Skin epidermis (tissue), 12 donors: ENCODE data around the gene PDCL2.
"Not testable (repeated sequence)": the region's sequence is repeated elsewhere in the genome, so short reads cannot be mapped to it uniquely, and the experiment has no call there.

Experiments used
- H3K27ac ChIP-seq, 21 experiments: fragments of 200-600 bp; sonication (generic) in 11 of 21; one replicate each; pipeline ENCODE4 v1.5.0; 2020; ENCODE audit warnings: mild to moderate bottlenecking in 3 of 21, inconsistent platforms in 2 of 21, moderate library complexity in 2 of 21
- H3K4me3 ChIP-seq, 7 experiments: fragments of 200-600 bp; sonication (generic) in 2 of 7; one replicate each; pipeline ENCODE4 v1.5.0; 2020; ENCODE audit warnings: inconsistent platforms in 2 of 7, mild to moderate bottlenecking in 2 of 7, moderate library complexity in 1 of 7

The PDCL2 gene

DNA sequence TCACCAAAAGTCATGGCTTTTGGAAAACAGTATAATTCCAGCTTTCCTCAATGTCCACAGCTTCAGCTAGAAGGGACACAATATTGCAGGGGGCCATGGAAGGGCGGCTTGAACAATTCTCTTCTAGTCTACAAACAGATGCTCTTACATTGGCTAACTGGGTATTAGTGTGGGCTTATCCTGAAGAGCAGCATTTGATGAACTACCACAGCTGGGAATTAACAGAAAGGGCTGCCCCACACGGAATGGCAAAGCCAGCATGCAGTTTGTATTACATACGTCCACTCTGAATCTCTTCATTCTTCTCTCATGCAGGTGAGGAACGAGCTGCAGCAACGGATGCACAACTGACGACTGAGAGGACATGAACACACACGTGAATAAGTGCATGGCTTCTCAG is 13.0 kb upstream of the PDCL2 start:
- Histone ChIP-seq H3K27ac (no peak overlapping the region), H3K4me3 (no peak overlapping the region)

DNA sequence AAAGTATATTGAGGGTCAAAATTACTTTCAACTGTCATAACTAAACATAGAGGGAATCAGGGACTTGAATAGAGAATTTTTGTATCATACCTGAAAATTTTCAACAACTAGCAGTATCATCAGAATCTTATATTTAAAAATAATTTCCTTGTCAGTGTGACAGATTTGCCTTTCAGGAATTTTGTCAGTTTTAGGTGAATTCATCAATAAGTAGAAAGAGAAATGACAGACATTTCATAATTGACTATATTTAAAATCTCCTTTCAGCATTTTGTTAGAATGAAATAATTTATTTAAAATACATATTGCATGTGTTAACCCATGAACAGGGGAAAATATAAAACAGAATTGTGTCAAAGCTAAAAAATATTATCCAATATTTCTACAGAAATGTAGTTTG is 8.6 kb upstream of the PDCL2 start:
- H3K4me3 ChIP-seq = no peak overlapping the region
- H3K27ac ChIP-seq = no peak overlapping the region

DNA sequence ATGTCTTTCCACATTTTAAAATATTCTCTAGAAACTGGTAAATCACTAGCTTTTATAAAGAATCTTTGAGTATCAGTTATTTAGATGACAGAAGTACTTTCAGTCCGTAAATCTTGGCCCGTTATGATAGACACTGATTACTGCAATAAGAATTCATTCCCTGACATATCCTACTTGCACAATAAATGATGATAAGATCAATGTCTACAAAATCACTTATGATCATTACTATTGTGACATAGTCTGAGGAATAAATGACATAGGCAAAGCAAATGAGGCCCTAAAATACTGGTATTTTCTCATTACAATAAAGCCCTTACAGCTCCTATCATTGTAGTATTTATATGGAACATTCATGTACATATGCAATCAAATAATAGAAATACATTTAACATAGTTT is 6.6 kb upstream of the PDCL2 start:
- H3K27ac ChIP-seq = no peak overlapping the region

DNA sequence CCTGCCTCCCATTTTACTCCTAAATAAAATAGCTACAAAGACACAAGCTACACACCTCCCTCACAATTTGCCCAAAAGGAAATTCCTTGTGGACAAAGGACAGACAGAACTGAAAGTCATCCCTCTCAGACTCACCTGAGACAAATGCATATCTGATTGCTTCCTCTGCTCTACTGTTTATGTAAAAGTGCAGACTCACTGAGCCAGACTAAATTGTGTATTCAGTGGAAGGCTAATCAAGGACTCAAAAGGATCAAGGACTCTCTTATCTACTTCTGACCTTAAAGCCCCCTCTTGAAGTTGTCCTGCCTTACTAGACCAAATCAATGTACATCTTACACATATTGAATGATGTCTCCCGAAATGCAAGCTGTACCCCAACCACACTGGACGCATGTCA is 3.9 kb downstream of the PDCL2 start:
- Histone ChIP-seq H3K4me3 (no peak overlapping the region), H3K27ac (no peak overlapping the region)

More for the DNA sequence above, 6.6 kb upstream of the PDCL2 start:
- H3K4me3 ChIP-seq = no peak overlapping the region

DNA sequence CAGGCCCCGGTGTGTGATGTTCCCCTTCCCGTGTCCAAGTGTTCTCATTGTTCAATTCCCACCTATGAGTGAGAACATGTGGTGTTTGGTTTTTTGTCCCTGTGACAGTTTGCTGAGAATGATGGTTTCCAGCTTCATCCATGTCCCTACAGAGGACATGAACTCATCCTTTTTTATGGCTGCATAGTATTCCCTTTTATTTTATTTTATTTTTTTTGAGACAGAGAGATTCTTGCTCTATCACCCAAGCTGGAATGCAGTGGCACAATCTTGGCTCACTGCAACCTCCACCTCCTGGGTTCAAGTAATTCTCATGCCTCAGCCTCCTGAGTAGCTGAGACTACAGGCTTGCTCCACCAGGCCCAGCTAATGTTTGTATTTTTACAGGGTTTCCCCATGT is 9.3 kb downstream of the PDCL2 start:
- not testable (repeated sequence) for H3K27ac ChIP-seq, H3K4me3 ChIP-seq

DNA sequence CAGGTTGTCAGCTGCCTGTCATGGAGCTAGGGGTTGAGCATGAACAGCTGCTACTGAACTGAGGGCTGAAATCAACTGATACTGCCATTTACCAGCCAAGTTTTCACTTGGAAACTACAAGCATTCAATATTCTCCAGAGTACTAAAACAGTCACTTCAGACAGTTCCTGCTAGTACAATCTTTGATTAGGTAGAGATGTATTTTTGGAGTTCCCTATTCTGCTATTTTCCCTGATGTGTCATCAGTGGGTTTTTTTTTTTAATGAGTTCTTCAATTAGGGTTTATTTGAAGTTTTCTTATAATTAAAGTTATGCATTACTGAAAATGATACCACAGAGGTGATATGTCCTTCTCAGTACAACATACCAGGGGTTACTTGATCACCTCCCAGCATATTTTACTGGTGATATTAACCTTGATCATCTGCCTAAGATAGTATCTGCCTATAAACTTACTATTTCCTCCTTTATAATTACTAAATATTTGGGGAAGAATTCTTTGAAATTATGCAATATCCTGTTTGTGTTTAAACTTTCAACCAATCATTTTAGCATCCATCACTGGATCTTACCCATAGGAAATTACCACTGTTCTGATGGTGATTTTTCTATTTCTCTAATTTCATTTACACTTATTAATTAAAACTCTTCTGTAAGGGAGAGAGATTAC is 13.6 kb downstream of the PDCL2 start:
- H3K27ac ChIP-seq = no peak overlapping the region
- H3K4me3 ChIP-seq = no peak overlapping the region

DNA sequence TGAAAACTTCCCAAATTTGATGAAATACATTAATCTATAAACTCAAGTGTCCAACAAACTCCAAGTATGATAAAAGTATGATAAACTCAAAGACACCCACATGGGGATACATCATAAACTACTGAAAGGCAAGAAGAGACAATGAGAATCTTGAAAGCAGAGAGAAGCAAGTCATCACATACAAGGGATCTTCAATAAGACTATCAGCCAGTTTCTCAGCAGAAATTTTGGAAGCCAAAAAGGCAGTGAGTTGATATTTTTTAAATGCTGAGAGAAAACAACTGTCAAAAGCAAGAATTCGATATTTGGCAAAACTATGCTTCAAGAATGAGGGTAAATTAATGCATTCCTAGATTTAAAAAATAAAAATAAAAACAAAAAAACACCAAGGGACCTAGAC is 16.5 kb downstream of the PDCL2 start:
- H3K27ac ChIP-seq = no peak overlapping the region
- H3K4me3 ChIP-seq = no peak overlapping the region

DNA sequence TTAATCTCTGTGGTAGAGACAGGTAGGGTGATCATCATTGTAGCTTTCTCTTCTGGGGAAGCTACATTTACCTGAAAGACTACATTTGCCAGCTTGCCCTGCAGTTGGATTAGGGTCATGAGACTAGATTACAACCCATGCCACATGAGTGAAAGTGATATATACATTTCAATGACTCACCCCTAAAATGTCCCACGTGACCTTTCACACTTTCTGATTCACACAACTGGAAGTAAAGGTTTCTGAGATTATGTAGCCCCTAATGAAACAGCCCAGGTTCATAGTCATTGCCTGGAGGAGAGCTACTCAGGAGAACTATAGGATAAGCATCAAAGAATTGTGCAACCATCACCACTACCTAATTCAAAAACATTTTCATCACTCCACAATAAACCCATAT is 17.8 kb downstream of the PDCL2 start:
- H3K4me3 ChIP-seq = no peak overlapping the region

DNA sequence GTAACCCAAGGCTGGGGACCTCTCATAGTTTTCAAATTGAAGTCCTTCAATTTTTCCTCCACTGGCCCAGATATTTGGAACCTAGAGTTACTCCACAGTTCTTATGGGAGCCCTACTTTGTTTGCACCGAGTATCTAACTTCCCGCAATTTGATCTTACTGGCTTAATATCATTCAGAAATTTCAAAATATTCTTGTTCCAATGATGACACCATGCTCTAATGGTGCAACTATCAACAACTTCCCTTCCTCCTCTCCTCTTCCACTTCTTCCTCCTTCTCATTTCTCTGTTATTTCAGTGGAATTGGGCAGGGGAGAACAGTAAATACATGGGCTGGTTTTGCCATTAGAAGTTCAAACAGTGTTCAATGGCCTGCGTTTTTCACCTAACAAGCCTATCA is 20.2 kb downstream of the PDCL2 start:
- no peak overlapping the region for H3K4me3 ChIP-seq
- no peak overlapping the region for H3K27ac ChIP-seq

More for the DNA sequence above, 17.8 kb downstream of the PDCL2 start:
- no peak overlapping the region for H3K27ac ChIP-seq

DNA sequence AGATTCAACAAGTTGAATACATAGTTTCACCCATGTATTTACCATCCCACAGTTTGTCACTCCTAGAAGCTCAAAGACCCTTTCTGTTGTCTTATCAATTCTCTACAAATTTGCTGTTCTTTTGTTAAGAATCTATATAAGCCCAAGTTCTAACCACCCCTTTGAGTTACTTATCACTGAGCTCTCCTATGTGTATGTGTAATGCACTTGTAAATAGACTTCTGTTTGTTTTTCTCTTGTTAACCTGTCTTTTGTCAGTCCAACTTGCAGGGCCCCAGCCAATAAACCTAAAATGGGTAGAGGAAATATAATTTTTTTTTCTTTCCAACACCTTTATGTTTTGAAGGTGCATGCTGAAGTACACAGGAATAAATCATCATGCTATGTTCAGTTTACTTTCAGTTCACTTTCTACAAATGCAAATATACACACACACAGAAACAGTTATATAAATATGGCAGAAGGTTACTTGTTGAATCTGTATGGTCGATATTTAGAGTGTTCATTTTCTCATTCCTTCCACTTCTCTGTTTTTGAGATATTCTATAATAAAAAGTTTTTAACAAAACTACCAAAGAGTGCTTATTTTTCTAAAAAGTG is 23.0 kb downstream of the PDCL2 start:
- Histone ChIP-seq H3K4me3 (no peak overlapping the region), H3K27ac (no peak overlapping the region)

DNA sequence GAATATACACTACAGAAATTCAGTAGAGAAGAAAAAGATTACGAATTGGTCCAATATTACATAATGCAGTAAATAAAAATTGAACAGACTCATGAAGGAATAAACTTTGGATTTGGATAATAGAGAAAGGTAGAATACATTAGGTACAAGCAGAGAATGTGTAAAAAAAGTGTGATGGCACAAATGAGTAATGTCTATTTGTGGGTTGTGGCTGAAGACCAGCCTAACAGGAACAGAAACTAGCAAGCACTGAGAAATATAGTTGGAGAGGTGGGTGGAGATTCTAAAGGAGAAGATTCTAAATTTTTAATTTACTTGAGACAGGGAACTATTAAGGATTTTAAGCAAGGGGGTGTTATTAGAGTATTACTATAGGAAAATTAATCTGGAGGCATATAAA is 30.2 kb downstream of the PDCL2 start:
- H3K27ac ChIP-seq = no peak overlapping the region
- no peak overlapping the region for H3K4me3 ChIP-seq

DNA sequence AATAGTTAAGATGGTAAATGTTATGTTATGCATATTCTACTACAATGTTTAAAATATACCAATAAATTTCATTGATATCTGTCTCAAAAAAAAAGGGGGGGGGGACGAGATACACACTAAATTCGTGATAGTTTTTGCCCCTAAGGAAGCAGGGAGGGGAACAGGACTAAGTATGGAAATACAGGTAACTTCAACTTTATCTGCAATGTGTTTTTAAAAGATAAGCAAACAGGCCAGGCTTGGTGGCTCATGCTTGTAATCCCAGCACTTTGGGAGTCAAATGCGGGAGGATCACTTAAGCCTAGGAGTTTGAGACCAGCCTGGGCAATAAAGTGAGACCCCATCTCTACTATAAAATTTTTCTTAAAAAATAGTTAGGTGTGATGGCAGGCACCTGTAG is 31.9 kb downstream of the PDCL2 start:
- H3K27ac ChIP-seq = no peak overlapping the region
- no peak overlapping the region for H3K4me3 ChIP-seq

DNA sequence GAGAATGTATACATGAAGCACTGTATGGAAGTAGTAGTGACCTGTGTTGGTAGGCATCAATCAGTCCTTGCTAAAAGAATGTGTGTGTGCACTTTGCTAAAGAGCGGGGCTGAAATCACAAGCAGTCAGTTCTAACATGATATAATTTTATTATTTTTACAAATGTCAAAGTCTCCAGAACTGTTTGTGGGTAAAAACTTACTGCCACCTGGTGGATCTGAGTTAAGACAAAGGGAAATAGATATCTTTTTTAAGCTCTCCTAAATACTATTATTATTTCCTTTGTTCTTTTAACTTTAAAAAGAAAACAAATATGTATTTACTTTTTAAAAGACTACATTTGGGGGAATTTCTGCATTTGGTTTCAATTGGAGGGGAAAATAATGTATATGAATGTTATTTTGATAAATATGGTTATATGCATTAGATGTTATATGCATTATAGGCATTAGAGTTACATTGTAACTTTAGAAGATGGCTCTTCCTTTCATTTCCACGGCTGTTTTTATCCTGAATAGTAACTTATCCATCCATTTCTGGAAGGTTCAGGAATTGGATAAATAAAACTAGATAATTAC is 37.5 kb downstream of the PDCL2 start:
- Histone ChIP-seq H3K27ac (no peak overlapping the region), H3K4me3 (no peak overlapping the region)

DNA sequence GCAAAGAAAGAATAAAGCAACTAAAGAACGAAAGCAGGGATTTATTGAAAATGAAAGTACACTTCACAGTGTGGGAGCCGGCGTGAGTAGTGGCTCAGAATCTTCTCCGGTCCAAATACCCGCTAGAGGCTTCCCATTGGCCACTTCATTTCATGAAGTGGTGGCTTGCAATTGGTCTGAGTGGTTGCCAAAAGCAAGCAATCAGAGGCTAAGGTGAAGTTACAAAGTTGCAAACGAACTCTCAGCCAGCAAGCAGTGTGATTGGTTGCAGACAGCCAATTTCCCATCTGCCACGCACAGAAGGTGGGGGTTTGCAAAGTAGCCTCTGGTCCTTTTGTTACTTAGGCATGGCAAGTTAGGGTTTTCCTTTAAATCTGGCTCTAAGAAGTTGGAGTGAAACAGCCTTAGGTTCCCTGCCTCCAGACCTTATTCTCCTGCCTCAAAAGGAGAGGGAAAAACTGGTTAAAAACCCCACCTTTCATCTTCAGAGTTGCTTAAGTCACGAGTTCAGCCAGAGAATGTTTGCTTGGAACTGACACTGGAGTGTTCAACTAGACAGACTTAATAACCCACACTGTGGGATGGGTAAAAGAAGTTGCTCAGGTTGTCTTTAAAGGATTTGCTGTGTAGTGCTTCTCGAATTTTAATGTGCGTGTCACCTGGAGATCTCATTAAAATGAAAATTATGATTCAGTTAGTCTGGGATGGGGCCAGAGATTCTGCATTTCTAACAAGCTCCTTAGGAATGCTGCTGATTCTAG is 38.4 kb downstream of the PDCL2 start:
- peak overlapping the region in 5 of 21 experiments; percentile 10 to 52 (median 22) for H3K27ac ChIP-seq

DNA sequence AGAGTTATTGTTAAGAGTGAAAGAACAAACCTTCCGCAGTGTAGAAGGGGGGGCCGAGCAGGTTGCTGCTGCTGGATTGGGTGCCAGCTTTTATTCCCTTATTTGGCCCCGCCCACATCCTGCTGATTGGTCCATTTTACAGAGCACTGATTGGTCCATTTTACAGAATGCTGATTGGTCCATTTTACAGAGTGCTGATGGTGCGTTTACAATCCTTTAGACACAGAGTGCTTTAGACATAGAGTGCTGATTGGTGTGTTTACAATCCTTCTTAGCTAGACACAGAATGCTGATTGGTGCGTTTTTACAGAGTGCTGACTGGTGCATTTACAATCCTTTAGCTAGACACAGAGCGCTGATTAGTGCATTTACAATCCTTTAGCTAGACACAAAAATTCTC is 40.1 kb downstream of the PDCL2 start:
- H3K27ac ChIP-seq, H3K4me3 ChIP-seq: not testable (repeated sequence)

More for the DNA sequence above, 38.4 kb downstream of the PDCL2 start:
- H3K4me3 ChIP-seq = peak overlapping the region in 4 of 7 experiments; percentile 0 to 31 (median 15)

DNA sequence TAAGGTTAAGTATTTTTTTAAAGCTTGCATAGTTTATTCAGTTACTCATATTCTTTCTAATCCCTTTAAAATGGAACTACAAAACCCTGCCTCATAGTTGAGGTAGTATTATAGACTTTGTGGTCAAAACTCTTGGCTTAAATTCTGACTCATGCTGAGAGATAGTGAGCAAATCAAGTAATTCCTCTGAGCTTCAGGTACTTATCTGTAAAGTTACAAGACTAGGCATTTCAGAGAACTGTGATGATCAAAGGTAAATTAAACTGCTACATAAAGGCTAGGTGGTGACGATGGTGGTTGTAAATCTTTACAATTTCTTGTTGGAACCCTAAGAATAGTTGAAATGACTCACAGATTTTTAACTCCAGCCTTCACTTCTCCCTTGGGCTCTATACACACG is 42.2 kb downstream of the PDCL2 start:
- H3K4me3 ChIP-seq = no peak overlapping the region

DNA sequence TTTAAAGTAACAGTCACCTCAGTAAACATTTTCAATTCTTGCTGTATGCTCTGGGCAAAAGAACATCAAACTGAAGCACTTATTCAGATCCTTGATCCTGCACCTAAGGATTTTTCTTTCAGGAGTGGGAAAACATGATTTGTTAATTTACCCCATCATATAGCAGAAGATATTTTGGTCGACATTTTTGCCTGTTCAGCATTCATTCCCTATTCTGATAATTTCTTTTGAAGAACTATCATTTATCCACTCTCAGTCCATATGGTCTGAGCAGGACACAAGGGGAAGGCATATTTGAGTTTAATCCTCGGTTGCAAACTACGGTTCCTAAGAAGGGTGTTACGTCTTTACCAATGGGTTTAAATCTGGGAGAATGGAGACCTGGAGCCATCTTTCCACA is 44.1 kb downstream of the PDCL2 start:
- Histone ChIP-seq H3K27ac (peak overlapping the region in 13 of 21 experiments; percentile 89 to 99 (median 96)), H3K4me3 (peak overlapping the region in 4 of 7 experiments; percentile 73 to 98 (median 82))

More for the DNA sequence above, 42.2 kb downstream of the PDCL2 start:
- H3K27ac ChIP-seq = no peak overlapping the region

DNA sequence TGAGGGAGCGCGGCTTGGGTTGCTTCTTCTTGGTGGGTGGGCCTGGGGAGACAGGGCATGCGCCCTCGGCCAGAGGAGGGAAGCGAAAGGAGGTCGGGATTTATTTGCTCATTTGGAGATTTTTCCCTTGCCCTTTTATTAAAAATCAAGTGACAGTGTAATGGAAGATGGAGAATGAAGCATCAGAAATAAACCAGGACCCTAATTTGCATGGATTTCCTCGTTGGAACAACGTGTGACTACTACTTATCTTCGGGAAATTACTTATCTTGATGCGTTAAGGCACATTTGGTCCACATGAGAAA is 44.6 kb downstream of the PDCL2 start:
- Histone ChIP-seq H3K27ac (peak overlapping the region; percentile 88 to 99 (median 96)), H3K4me3 (peak overlapping the region; percentile 71 to 98 (median 87))

DNA sequence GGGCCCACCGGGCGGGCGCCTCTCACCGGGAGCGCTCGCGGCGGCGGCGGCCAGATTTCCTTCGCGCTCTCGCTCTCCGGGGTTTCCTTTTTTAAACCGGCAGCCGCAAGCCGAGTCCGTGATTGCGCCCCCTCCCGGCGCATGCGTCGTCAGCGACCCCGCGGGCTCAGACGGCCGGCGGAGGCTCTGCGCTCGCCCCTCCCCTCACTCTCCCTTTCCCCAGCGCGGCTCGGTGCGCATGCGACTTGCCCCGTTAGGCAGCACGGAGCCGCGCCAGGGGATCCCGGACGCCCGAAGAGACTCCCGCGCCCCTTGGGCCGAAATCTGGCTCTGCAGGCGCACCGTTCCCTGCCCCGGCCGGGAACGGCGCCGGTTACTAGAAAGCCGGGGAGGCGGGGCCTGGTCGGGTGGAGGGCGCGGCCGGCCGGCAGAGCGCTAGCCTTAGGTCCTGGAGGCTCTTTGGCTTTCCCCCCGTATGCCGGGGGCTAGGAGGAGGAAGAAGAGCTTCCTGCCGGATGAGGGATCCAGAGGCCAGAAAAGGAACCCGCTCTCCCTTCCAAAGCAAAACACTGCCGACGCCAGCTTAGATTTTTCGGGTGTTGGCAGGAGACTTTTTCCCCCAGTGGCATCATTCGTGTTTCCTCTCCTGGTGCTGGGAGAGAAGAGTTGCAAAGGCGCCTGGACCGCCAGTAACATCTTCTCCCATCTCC is 45.1 kb downstream of the PDCL2 start, which contains the start of gene CLOCK:
Gene CLOCK, minus strand, starts transcription at position 154 of the 710 bp plus-strand sequence. CDS start 64,124 bp downstream, outside the sequence.
- Histone ChIP-seq H3K4me3 (peak within 1 kb of the TSS; percentile 71 to 98 (median 87)), H3K27ac (peak within 1 kb of the TSS; percentile 88 to 99 (median 96))

DNA sequence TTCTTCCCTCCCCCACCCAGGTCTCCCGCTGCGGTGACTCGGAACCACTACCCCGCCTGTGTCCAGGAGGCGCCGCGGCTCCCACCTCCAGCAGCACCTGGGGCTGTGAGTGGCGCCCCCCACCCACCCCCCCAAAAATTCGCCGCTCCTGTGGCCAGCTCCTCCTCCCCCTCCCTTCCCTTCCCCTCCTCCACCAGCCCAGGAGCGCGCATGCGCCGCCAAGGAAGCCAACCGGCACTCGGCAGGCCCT is 45.6 kb downstream of the PDCL2 start:
- Histone ChIP-seq H3K4me3 (peak overlapping the region; percentile 71 to 98 (median 87)), H3K27ac (peak overlapping the region; percentile 88 to 99 (median 96))
